Lower lobe of right lung (tissue), 2 donors: Measurements from ENCODE around the gene ITSN1. TPM values are rescaled to one million over a fixed set of nuclear protein-coding genes. Genes with fewer than 3 reads are reported as not detected.

ENCODE experiments used
- ATAC-seq, 2 donors: fragments of 200-7000 bp; cut with Tn5 transposase; one replicate each; pipeline ENCODE4 v1.9.1; 2020 to 2022; ENCODE audit warnings: mild to moderate bottlenecking in 2 of 2, moderate library complexity in 2 of 2
- DNase-seq: peaks from one replicate; pipeline ENCODE4 v3.0.0-alpha.2; 2020
- H3K27ac ChIP-seq: fragments of 200-600 bp; one replicate; pipeline ENCODE4 v1.8.0; 2022
- H3K27me3 ChIP-seq: fragments of 200-600 bp; one replicate; pipeline ENCODE4 v1.8.0; 2022; ENCODE audit warnings: low read depth
- H3K36me3 ChIP-seq: fragments of 200-600 bp; one replicate; pipeline ENCODE4 v1.8.0; 2022; ENCODE audit warnings: mild to moderate bottlenecking
- H3K4me1 ChIP-seq: fragments of 200-600 bp; one replicate; pipeline ENCODE4 v1.8.0; 2022
- H3K4me3 ChIP-seq: fragments of 200-600 bp; one replicate; pipeline ENCODE4 v1.8.0; 2022; ENCODE audit warnings: mild to moderate bottlenecking
- H3K9me3 ChIP-seq: fragments of 200-600 bp; one replicate; pipeline ENCODE4 v1.8.0; 2022
- intact Hi-C: fragments of 100-400 bp; cut with DNase I; formaldehyde crosslinking; loops from one replicate; pipeline ENCODE4 v1.11.0; 2022
- total RNA-seq: library from RNA; stranded (reverse); fragmentation: NEBNext Ultra II Directional; extraction: Animal tissue kit (Norgen Biotek cat#: 25700); gene quantifications from one replicate; pipeline ENCODE4 v1.2.1, GENCODE V29; 2021
- TF ChIP-seq, protein P1 (sequence below): fragments of 200-600 bp; IDR thresholded peaks from one replicate; pipeline ENCODE4 v1.8.0; 2022; ENCODE audit warnings: antibody characterized with exemption, mild to moderate bottlenecking
- donor health status: DM: no; HTN: yes; CAD: no; lungs with severe emphysema.

Gene ITSN1
- total RNA-seq, 1 donor from 2014 or later, result 31.4 TPM

DNA sequence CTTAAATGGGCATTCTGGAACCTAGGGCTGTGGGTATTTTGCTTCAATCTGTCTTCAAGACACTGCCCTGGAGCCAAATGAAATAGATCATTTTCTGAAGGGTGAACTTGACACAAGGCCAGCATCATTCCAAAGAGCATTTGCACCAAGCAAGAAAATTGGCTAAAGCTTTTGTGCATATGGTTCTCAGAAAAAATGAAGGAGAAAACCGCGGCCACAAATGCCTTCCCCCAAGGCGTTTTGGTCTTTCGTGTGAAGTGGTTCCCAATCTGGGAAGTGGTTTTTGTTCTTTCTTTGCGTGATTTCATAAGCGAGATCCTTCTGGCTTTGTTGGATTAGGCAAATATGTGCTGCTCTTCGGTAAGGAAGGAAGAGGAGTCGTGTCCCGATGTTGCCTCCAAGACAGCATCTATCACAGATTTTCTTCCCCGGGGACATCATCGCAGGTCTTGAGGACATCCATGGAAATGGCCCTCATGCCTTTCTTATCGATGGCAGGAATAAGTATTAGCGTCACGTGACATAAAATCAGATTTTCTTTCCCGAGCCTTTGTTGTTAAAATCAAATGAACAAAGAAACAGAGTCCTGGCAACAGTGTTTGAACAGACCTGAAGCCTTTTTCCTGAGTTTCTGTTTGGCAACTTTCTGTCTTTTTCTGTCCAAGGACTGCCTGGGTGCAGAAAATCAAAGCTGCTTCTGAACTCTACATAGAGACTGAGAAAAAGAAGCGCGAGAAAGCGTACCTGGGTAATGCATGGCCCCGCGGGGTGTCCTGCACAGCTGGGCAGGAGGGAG is 242.3 kb downstream of the ITSN1 start:
- Histone ChIP-seq H3K4me3 (no peak overlapping the region), H3K9me3 (no peaks in the 10 kb centered on the region), H3K4me1 (no peaks in the 10 kb centered on the region), H3K27me3 (no peaks in the 10 kb centered on the region), H3K36me3 (no peaks in the 10 kb centered on the region), H3K27ac (no peak overlapping the region)
- TF ChIP-seq, protein P1, sequence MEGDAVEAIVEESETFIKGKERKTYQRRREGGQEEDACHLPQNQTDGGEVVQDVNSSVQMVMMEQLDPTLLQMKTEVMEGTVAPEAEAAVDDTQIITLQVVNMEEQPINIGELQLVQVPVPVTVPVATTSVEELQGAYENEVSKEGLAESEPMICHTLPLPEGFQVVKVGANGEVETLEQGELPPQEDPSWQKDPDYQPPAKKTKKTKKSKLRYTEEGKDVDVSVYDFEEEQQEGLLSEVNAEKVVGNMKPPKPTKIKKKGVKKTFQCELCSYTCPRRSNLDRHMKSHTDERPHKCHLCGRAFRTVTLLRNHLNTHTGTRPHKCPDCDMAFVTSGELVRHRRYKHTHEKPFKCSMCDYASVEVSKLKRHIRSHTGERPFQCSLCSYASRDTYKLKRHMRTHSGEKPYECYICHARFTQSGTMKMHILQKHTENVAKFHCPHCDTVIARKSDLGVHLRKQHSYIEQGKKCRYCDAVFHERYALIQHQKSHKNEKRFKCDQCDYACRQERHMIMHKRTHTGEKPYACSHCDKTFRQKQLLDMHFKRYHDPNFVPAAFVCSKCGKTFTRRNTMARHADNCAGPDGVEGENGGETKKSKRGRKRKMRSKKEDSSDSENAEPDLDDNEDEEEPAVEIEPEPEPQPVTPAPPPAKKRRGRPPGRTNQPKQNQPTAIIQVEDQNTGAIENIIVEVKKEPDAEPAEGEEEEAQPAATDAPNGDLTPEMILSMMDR, result no peak
- DNase-seq (no peak), ATAC-seq (no peak)
- intact Hi-C loops, result no loop called here

DNA sequence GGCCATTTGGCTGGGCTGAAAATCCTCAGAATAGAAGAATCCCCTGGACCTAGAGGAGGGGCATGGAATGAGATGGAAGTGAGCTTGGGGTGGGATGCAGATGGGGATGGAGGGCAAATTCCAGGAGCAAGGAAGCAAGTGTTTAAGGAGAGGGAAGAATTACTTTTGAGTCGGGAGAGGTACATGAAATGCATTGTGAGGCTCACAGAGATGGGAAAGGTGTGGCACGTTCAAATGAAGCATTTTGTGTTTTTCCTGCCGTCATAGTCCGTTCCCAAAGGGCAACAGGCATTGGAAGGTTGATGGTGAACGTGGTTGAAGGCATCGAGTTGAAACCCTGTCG is 242.8 kb downstream of the ITSN1 start:
- TF ChIP-seq, protein P1, result no peak
- Histone ChIP-seq H3K4me3 (no peak overlapping the region), H3K27me3 (no peaks in the 10 kb centered on the region), H3K9me3 (no peaks in the 10 kb centered on the region), H3K27ac (no peak overlapping the region), H3K36me3 (no peaks in the 10 kb centered on the region), H3K4me1 (no peaks in the 10 kb centered on the region)
- DNase-seq (no peak), ATAC-seq (no peak)
- intact Hi-C loops, result no loop called here

DNA sequence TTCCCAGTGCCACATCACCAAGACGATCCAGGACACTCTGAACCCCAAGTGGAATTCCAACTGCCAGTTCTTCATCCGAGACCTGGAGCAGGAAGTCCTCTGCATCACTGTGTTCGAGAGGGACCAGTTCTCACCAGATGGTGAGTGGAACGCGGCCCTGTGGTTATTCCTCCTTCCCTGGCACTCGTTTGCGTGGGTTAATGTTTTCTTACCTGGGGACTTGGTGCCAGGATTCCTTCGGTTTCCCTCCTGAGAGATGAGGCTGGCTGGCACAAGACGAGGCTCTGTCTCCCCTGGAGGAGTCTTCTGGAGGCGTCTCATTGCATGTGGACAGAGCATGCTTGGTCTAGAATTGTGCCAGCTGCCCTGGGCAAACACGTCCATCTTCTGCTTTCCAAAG is 244.0 kb downstream of the ITSN1 start:
- Histone ChIP-seq H3K36me3 (no peaks in the 10 kb centered on the region), H3K27me3 (no peaks in the 10 kb centered on the region), H3K4me3 (no peak overlapping the region), H3K9me3 (no peaks in the 10 kb centered on the region), H3K4me1 (no peaks in the 10 kb centered on the region), H3K27ac (no peak overlapping the region)
- ATAC-seq, result no peak
- DNase-seq, result no peak
- intact Hi-C loops, result no loop called here
- TF ChIP-seq, protein P1, result no peak

DNA sequence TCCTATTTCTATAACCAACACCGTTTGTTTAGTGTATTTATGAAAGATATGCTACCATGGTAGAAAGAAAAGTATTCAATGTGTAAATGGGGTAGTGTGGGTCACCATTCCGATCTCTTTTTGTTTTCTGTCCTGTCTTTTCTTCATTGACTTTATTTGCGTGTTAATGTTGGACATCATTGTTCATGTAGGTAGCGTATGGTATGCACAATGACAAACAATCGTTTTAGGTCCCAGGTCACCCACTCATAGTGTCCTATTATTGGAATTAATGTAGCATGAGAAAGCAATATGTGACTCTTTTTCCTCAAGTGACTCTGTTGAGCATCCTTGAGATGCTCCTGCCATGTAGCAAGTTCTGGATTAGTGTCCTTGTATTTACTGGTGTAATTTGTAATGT is 247.9 kb downstream of the ITSN1 start:
- DNase-seq (no peak), ATAC-seq (no peak)
- Histone ChIP-seq H3K27ac (no peak overlapping the region), H3K36me3 (no peaks in the 10 kb centered on the region), H3K4me1 (peaks cover 12% of the 10 kb centered on the region), H3K9me3 (no peaks in the 10 kb centered on the region), H3K4me3 (no peak overlapping the region), H3K27me3 (no peaks in the 10 kb centered on the region)
- intact Hi-C loops, result no loop called here
- TF ChIP-seq, protein P1, result no peak

DNA sequence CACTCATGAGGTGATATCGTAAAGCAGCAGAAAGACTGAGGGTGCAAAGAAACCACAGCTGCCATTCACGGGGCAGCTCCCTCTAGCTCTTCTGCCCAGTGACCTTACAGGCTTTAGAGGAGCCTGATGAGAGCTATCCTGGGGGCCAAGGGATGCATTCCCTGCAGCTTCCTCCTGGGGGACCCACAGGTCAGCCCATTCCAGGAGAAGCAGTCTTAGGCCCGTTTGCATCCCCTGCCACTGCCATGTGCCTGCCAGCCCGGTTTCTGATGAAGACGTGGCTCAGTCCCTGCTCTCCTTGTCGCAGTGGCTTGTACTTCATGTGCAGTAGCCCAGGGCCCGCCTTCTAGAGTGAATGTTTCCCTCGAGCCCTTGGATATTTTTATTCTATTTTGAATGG is 250.6 kb downstream of the ITSN1 start:
- no peak for ATAC-seq
- TF ChIP-seq, protein P1, result no peak
- Histone ChIP-seq H3K4me1 (peaks cover 12% of the 10 kb centered on the region), H3K27me3 (no peaks in the 10 kb centered on the region), H3K36me3 (no peaks in the 10 kb centered on the region), H3K27ac (no peak overlapping the region), H3K4me3 (no peak overlapping the region), H3K9me3 (no peaks in the 10 kb centered on the region)
- intact Hi-C loops, result no loop called here
- no peak for DNase-seq
